T-helper 9 cell (primary cell): ENCODE data around the gene ORC5.
"Not testable (repeated sequence)": the region's sequence is repeated elsewhere in the genome, so short reads cannot be mapped to it uniquely, and the experiment has no call there.

Source experiments
- DNase-seq: peaks from one replicate; pipeline ENCODE4 v3.0.0-alpha.2; 2020
- total RNA-seq, 2 donors: gene quantifications; one replicate each; lab custom pipeline; 2026; lab: John Stamatoyannopoulos, UW

The ORC5 gene
- 9.7 to 28.8 reads per million in 2 donors for total RNA-seq

GRCh38 chr7:104207731-104208420 lies at the start of gene ORC5:
TSS of gene ORC5 (minus strand) at chr7:104208013. CDS start at chr7:104207904, 109 bp downstream.
- DNase-seq = peak; percentile 55

- DNase-seq = no peak
Observed at GRCh38 chr7:104255616-104256015, 47.8 kb upstream of the ORC5 start.

- no peak for DNase-seq
Observed at GRCh38 chr7:104255194-104255593, 47.4 kb upstream of the ORC5 start.

DNA sequence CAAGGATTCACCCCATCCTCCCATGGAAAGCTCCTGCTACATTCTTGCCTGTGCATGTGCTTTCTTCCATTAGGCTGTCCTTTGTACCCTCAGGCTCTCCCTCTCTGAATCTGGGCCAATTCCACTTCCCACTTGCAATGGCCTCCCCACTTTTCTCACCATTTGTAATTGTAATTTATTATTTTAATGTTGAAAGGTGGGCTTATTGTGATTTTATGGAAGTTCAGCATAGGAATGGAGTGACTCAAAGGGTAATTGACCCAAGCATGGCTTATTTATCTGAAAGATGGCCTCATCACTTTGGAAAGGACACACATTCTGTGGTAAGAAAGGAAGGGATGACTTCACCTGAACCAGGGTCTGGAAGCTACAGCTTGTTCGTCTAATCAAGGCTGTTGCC lies 46.9 kb upstream of the ORC5 start:
- DNase-seq = no peak

DNA sequence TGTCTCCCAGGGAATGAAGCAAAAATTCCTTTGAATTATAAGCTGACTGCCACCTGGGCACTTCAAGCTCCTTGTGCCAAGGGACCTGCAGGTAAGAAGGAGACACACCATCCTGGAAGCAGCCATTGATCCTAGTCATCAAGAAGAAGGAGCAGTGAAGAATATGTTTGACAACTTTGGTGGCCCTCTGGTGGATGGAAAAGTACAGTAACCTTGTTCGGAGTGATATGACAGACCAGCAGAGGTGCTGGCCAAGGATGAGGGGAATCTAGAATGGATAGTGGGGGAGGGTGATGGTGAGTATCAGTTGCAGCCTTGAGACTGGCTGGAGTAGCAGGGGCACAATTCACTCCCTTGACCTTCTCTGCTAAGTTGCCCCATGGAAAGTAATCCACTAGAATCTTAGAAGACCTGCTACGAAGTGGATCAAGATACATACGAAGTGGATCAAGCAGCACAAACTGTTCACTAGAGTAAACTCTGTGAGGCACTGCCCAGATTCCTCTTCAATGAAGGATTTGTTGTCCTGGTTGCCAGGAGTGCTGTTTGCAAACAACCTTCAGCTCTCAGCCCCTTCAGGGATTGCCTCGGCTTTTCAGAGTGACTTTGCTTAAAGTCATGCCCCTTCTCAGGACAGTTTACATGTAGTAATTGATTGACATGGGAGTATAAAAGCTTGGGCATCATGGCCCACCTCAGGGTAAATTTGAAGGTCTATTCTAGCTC lies 44.8 kb upstream of the ORC5 start:
- DNase-seq = no peak

GRCh38 chr7:104242638-104243037 lies 34.8 kb upstream of the ORC5 start:
- DNase-seq = no peak

DNA sequence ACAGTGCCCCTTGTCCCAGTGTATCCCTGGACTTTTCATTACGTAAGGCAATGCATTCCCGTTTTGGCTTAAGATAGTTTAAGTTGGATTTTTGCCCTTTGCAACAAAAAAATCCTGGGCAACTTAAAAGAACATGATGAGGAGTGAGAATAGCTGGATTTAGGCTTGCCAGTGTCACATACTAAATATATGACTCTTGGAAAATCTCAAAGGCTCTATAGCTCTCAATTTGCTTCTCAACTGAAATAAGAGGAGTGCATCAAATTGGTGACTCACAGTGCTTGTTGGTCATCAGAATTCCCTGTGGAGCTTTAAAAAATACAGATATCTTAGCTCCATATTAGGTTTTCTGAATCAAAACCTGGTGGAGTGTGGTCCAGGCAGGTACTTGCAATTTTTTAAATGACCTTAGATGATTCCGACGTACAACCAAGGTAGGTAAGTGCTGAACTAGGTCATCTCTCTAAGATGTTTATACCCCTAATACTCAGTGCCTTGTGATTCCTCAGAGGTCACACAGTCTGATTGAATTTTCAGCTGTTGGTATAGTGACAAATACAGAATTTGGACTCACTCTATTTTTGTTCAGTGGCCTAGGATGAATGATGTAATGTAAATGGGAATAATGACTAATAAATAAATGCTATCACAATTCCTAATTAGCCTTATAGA lies 33.9 kb upstream of the ORC5 start:
- DNase-seq = no peak

GRCh38 chr7:104241135-104241534 lies 33.3 kb upstream of the ORC5 start:
- no peak for DNase-seq

GRCh38 chr7:104240401-104240800 lies 32.6 kb upstream of the ORC5 start:
- no peak for DNase-seq

DNA sequence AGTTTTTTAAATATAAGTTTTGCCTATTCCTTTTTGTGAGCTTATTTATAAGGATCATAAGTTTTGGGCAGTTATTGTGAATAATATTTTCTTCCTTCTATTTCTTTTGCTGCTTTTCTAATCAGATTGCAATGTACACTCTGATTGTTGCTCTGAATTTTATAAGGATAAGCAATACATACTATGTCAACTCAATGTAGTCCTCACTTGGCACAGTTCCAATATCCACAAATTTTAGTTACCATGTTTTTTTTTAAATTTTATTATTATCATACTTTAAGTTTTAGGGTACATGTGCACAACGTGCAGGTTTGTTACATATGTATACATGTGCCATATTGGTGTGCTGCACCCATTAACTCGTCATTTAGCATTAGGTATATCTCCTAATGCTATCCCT lies 27.2 kb upstream of the ORC5 start:
- DNase-seq = not testable (repeated sequence)

DNA sequence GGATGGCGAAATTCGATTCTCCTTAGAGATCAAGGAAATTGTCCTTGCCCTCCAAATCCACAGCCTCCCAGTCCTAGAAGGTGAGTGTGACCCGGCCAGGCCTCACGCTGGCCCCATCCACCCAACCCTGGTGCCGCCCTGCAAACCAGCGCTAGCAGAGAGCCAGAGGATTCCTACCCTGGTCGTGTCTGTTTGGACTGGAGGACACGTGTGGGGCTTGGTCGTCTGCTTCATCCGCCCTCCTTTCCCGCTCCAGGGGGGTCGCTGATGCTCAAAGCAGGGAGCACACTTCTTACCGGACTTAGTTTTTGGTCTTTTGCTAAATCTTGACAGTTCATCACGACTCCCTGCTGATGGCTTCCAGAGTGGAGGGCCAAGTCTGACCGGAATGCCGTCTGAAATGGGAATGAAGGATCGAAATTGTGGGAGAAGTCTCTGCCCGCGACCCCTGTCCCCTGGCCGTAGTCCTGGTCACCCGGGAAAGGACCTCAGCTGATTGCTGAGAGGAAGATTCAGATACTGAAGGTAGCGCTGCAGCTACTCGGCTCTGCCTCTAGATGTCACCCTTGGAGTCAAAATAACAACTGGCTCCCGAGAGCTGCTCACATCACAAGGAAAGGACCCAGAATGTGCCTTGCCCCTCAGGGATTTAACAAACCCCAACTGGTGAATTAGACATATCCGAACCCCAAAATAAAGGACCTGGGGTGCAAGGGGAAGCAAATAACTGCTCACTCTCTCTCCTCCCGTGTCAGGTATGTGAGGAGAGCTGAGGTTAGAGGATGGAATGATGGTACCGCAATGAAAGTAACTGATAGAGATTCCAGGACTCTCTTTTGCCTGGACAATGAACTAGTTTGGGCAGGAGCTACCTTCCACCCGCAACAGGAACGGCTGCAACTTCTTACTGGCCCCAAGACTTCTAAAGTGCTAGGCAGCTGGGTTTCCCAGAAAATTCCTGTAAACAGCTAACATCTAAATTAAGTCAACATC lies 23.5 kb upstream of the ORC5 start:
- peak; percentile 13 for DNase-seq

- DNase-seq = no peak
Observed at GRCh38 chr7:104230606-104231005, 22.8 kb upstream of the ORC5 start.

DNA sequence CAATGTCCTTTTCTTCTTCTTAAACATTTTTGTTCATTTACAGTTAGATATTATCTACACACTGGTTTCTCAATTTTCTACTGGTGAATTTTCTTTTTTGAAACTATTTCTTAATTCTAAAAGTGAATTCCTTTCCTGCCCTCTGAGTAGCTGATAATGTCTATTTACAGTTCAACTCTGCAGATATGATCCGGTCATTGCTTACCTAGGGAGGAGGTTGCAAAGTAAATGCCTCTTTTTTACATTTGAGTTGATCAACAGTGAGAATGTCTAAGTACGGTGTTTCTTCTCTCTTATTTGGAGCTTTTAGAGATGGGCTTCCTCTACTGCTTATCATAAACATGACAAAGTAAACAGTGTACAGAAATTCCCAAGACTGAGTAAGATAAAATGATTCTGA lies 20.6 kb upstream of the ORC5 start:
- no peak for DNase-seq

- no peak for DNase-seq
Observed at GRCh38 chr7:104225451-104225850, 17.6 kb upstream of the ORC5 start.

DNA sequence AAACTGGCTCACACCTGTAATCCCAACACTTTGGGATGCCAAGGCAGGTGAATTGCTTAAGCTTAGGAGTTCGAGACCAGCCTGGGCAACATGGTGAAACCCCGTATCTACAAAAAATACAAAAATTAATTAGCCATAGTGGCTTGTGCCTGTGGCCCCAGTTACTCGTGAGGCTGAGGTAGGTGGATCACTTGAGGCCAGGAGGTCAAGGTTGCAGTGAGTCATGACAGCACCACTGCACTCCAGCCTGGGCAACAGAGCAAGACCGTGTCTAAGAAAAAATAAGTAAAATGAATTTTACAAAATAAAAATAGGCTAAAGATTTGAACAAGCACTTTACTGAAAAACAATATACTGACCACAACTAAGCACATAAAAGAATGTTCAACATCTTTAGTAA lies 9.8 kb upstream of the ORC5 start:
- DNase-seq = no peak

GRCh38 chr7:104209063-104209462 lies 1.2 kb upstream of the ORC5 start:
- no peak for DNase-seq

GRCh38 chr7:104208421-104208780 lies 588 bp upstream of the ORC5 start:
- no peak for DNase-seq

DNA sequence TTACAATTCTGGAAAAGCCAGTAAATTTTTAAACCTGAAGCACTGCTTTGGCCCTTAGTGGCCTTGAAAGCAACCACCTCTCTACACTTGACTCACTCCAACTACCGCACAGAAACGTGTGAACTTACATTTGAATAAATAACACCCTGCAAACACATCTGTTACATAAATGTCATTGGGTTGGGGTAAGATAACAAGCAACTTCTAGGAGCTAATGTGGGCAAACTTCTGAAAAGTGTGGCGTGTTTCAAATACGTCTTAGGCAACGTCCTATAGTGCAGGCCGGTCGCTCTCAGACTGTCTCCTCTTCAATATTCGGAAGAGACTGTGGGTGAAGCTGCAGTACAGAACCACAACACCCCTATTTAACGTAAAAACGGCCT lies 474 bp downstream of the ORC5 start:
- no peak for DNase-seq

- no peak for DNase-seq
Observed at GRCh38 chr7:104206841-104207240, 972 bp downstream of the ORC5 start.

DNA sequence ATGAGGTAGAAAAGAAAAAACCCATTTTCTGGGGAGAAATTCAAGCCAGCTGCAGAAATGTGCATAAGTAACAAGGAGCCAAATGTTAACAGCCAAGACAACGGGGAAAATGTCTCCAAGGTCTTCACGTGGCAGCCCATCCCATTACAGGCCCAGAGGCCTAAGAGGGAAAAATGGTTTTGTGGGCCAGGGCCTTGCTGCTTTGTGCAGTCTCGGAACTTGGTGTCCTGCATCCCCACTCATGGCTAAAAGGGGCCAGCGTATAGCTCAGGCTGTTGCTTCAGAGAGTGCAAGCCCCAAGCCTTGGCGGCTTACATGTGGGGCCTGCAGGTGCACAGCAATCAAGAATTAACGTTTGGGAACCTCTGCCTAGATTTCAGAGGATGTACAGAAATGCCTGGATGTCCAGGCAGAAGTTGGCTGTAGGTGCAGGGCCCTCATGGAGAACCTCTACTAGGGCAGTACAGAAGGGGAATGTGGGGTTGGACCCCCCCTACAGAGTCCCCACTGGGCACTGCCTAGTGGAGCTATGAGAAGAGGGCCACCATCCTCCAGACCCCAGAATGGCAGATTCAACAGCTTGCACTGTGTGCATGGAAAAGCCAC lies 9.0 kb downstream of the ORC5 start:
- DNase-seq = no peak

- no peak for DNase-seq
Observed at GRCh38 chr7:104196161-104196560, 11.7 kb downstream of the ORC5 start.

GRCh38 chr7:104192434-104192833 lies 15.4 kb downstream of the ORC5 start:
- DNase-seq = no peak
